Activated CD4-positive, alpha-beta T cell treated with anti-CD3 and anti-CD28 coated beads, Interleukin-2, amount 10 ng/mL, durations not matched to agents 24 days and 14 days (primary cell): ENCODE results near the gene OR6V1. TPM values are rescaled to one million over a fixed set of nuclear protein-coding genes. Genes with fewer than 3 reads are reported as not detected.

Experiments used
- DNase-seq: peaks from one replicate; pipeline ENCODE4 v3.0.0; 2022
- H3K27ac Mint-ChIP-seq: one replicate; pipeline ENCODE4 v1.8.0; 2022; ENCODE audit warnings: mild to moderate bottlenecking, mixed read lengths
- H3K27me3 Mint-ChIP-seq: one replicate; pipeline ENCODE4 v1.8.0; 2022; ENCODE audit warnings: mixed read lengths
- H3K36me3 Mint-ChIP-seq: one replicate; pipeline ENCODE4 v1.8.0; 2022; ENCODE audit warnings: low read depth, mild to moderate bottlenecking, mixed read lengths
- H3K4me1 Mint-ChIP-seq: one replicate; pipeline ENCODE4 v1.8.0; 2021; ENCODE audit warnings: mixed read lengths
- H3K4me3 Mint-ChIP-seq: one replicate; pipeline ENCODE4 v1.8.0; 2022; ENCODE audit warnings: mild to moderate bottlenecking, moderate library complexity, mixed read lengths
- H3K9me3 Mint-ChIP-seq: one replicate; pipeline ENCODE4 v1.8.0; 2021; ENCODE audit warnings: mixed read lengths
- intact Hi-C: fragments of 100-400 bp; cut with micrococcal nuclease; formaldehyde crosslinking; loops from one replicate; pipeline ENCODE4 v1.15.1; 2023
- total RNA-seq: library from RNA; stranded (reverse); gene quantifications from 2 replicates; pipeline ENCODE4 v1.2.3, GENCODE V29; 2022

OR6V1 gene
- total RNA-seq, 1 donor from 2014 or later, result not detected

DNA sequence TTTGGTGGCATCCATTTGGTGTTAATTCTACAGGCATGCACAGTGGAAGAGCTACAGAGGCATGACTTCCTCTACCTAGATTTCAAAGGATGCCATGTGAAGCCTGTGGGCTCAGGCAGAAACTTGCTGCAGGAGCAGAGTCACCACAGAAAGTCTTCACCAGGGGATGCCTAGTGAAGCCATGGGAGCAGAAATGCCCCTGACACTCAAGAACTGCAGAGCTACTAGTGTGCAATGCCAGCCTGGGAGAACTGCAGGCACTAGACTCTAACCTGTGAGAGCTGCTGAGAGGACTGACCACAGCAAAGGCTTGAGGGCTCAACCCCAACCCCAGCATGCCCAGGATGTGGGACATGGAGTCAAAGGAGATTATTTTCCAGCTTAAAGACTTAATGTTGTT is 29.1 kb upstream of the OR6V1 start:
- Mint-ChIP-seq H3K27me3 (peaks cover 12% of the 10 kb centered on the region), H3K4me1 (no peaks in the 10 kb centered on the region), H3K27ac (no peak overlapping the region), H3K9me3 (no peaks in the 10 kb centered on the region), H3K36me3 (no peaks in the 10 kb centered on the region), H3K4me3 (no peak overlapping the region)
- intact Hi-C loops, result no loop called here
- DNase-seq, result peak; percentile 52

DNA sequence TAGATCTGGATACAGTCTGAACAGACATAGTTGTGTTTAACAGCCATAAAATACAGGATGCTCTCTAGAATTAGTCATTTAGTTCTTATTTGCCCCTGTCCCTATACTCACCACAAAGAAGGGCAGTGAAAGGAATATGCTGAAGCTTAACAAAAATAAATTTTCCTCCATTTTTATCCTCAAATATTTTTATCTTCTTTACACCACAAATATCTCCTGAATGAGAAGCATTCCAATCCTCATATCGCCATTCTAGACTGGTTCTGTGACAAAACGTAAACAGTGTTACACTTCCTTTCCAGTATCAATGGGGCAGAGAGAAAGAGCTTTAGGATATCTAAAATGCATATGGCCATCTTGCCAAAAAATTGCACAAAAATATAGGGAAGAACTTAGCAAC is 26.8 kb upstream of the OR6V1 start:
- no peak overlapping the region for H3K4me3 Mint-ChIP-seq
- intact Hi-C loops, result no loop called here
- no peak overlapping the region for H3K27ac Mint-ChIP-seq
- no peak for DNase-seq
- no peaks in the 10 kb centered on the region for H3K36me3 Mint-ChIP-seq
- no peaks in the 10 kb centered on the region for H3K4me1 Mint-ChIP-seq
- no peaks in the 10 kb centered on the region for H3K9me3 Mint-ChIP-seq
- peaks cover 11% of the 10 kb centered on the region for H3K27me3 Mint-ChIP-seq

DNA sequence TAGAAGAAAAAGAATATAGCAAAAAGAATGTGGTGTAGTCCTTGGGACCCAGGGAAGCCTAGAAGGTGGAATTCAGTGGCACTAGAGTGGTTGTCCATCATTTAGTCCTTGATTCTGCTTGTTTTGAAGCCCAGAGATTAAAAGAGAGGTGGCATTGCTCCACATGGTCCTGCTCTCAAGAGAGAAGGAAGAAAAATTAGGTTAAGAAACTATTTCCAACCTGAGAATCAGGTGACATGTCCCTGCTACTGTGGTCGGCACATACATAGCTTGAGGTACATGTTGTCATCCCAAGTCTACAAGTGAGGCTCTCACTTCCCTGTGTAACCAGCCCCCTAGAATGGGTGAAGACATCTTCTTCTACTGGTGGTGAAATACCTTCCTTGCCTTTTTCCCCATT is 25.1 kb upstream of the OR6V1 start, which contains the start of gene OR9A2:
Gene OR9A2, minus strand, starts transcription at position 101 of the 400 bp plus-strand sequence. Its CDS starts 0 bp downstream, at position 101.
- no peaks in the 10 kb centered on the region for H3K36me3 Mint-ChIP-seq
- H3K27me3 Mint-ChIP-seq, result peaks cover 11% of the 10 kb centered on the region
- no peak for DNase-seq
- H3K27ac Mint-ChIP-seq, result no peak within 1 kb of the TSS
- H3K4me1 Mint-ChIP-seq, result no peaks in the 10 kb centered on the region
- no peak within 1 kb of the TSS for H3K4me3 Mint-ChIP-seq
- intact Hi-C loops, result no loop called here
- H3K9me3 Mint-ChIP-seq, result no peaks in the 10 kb centered on the region

DNA sequence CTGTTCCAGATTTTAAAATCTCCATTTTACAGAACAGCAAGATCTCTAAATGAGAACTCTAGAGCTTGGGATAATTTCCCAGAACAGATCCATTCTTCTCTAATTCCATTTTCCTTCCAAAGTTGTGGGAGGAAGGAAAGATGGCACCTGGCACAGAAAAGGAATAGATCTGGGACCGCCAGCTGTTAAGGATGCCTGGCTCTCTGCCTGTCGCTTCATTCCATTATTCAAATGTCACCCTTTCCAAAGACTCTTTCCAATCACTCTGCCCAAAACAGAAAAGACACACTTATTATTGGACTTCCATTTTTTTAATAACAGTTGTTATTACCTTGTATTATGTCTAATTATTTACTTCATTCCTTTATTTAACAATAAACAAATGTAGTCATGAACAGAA is 24.5 kb upstream of the OR6V1 start:
- DNase-seq, result no peak
- no peaks in the 10 kb centered on the region for H3K36me3 Mint-ChIP-seq
- H3K27ac Mint-ChIP-seq, result no peak overlapping the region
- no peaks in the 10 kb centered on the region for H3K4me1 Mint-ChIP-seq
- intact Hi-C loops, result no loop called here
- H3K27me3 Mint-ChIP-seq, result peaks cover 11% of the 10 kb centered on the region
- H3K9me3 Mint-ChIP-seq, result no peaks in the 10 kb centered on the region
- H3K4me3 Mint-ChIP-seq, result no peak overlapping the region

DNA sequence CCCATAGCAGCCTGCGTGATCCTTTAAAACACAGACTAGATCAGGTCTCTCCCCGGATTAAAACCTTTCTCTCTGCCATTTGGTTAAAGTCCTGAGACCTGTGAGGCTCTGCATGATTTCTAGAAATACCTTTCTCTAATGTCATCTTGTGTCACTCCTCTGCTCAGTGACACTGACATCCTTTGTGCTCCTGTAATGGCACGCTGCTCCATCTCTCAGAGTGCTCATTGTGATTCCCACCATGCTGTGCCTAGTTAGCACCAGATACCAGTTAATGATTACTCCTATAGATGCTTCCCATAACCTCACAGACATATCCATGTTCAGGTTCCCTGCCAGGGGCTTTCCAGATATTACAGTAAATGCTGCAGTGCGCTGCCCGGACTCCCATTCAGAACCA is 13.5 kb upstream of the OR6V1 start:
- no peaks in the 10 kb centered on the region for H3K36me3 Mint-ChIP-seq
- H3K4me1 Mint-ChIP-seq, result no peaks in the 10 kb centered on the region
- peaks cover 8% of the 10 kb centered on the region for H3K27me3 Mint-ChIP-seq
- no peak overlapping the region for H3K27ac Mint-ChIP-seq
- no peak for DNase-seq
- H3K4me3 Mint-ChIP-seq, result no peak overlapping the region
- intact Hi-C loops, result no loop called here
- H3K9me3 Mint-ChIP-seq, result peaks cover 10% of the 10 kb centered on the region

DNA sequence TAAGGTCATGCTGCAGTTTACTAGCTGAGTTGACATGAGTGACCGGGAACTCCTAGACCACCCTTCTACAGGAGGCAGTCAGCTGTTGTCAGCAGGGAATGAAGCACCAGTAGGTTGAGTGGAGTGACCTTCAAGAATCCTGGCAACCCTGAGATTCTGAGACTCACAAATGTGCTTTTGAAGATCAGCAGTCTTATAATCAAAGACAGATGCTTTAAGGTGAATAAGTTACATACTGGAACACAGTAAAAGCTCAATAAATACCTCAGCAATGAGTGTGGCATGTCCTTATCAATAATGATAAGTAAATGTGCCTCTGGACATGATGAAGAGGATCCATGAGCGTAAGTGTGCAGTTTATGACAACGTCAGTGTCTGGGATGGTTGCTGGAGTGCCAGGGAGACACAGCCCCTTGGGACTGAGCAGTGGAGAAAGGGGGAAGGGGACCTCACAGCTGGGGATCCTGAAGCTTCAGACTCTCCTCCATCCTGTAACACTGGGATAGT is 11.9 kb upstream of the OR6V1 start:
- H3K9me3 Mint-ChIP-seq, result no peaks in the 10 kb centered on the region
- no peaks in the 10 kb centered on the region for H3K4me1 Mint-ChIP-seq
- DNase-seq, result no peak
- no peak overlapping the region for H3K27ac Mint-ChIP-seq
- intact Hi-C loops, result no loop called here
- H3K4me3 Mint-ChIP-seq, result no peak overlapping the region
- no peaks in the 10 kb centered on the region for H3K36me3 Mint-ChIP-seq
- peaks cover 2% of the 10 kb centered on the region for H3K27me3 Mint-ChIP-seq

DNA sequence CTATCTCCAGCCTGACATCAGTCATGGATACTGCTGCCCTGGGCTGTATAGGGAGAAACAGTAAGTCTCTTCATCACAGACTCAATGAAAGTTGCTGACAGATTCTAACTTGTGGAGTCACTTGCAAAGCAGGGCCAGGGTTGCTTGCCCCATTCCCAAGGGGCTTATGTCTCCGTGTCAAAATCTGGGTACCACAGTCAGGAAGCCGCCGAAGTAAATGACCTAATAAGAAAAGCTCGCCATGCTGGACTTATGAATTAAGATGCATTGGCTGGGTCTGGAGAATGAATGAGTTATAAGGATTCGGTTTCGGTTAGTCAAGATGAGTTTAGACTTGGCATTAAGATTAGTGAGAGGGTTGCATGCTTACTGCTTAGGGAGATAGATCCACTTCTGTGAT is 10.8 kb upstream of the OR6V1 start:
- intact Hi-C loops, result no loop called here
- H3K4me1 Mint-ChIP-seq, result no peaks in the 10 kb centered on the region
- no peaks in the 10 kb centered on the region for H3K36me3 Mint-ChIP-seq
- H3K27ac Mint-ChIP-seq, result no peak overlapping the region
- peaks cover 2% of the 10 kb centered on the region for H3K27me3 Mint-ChIP-seq
- H3K9me3 Mint-ChIP-seq, result no peaks in the 10 kb centered on the region
- no peak for DNase-seq
- H3K4me3 Mint-ChIP-seq, result no peak overlapping the region

DNA sequence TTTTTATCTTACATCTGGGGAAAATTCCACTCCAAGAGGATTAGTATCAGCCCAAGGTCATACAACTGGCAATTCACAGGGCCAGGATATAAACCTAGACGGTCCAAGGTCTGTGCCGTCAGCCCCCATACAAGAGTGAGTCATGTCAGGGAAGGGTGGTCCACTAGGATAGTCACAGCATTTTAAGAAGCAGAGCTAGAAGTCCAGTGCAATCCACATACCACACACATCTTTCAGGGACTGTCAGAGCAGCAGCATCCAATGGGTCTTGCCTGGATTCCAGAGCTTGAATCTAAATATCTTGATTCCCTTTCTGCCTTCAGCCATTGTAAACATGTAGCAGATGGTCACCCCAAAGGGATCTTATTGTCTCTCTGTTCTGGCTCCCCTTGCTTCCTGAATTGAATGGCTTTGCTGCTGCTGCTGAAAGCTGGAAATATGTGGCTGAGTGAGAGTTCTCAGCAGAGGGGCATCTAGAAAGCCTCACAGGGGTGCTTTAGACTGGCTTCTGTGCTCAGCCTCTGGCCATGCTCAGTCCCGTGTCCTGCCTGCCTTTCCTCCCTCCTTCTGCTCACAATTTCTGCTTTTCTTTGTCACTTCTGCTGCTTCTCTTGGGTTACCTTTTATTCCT is 9.9 kb upstream of the OR6V1 start:
- H3K27ac Mint-ChIP-seq, result no peak overlapping the region
- H3K9me3 Mint-ChIP-seq, result no peaks in the 10 kb centered on the region
- no peak for DNase-seq
- intact Hi-C loops, result no loop called here
- H3K4me1 Mint-ChIP-seq, result no peaks in the 10 kb centered on the region
- H3K36me3 Mint-ChIP-seq, result no peaks in the 10 kb centered on the region
- H3K4me3 Mint-ChIP-seq, result no peak overlapping the region
- H3K27me3 Mint-ChIP-seq, result peaks cover 3% of the 10 kb centered on the region

DNA sequence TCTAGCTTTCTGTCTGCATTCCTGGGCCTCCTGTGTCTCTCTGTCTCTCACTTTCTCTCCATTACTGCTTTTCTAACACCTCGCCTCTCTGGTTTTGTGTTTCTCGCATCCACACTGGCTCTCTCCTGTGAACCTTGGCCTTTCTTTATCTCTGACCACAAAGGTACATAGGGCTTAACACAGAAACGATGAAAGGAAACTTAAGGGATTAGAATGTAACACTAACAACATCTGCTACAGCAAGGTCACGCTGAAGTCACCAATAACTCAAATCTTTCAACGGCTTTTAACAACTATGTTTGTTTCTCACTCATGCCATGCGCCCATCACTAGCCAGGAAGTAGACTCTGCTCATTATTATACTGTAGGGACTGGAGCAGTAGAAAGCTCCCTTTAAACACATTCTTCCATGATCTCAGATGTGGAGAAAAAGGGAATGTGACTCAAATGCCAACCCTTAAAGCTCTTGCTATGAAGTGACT is 9.3 kb upstream of the OR6V1 start:
- DNase-seq, result no peak
- intact Hi-C loops, result no loop called here
- no peaks in the 10 kb centered on the region for H3K36me3 Mint-ChIP-seq
- peaks cover 3% of the 10 kb centered on the region for H3K27me3 Mint-ChIP-seq
- no peaks in the 10 kb centered on the region for H3K4me1 Mint-ChIP-seq
- H3K9me3 Mint-ChIP-seq, result no peaks in the 10 kb centered on the region
- no peak overlapping the region for H3K27ac Mint-ChIP-seq
- no peak overlapping the region for H3K4me3 Mint-ChIP-seq

DNA sequence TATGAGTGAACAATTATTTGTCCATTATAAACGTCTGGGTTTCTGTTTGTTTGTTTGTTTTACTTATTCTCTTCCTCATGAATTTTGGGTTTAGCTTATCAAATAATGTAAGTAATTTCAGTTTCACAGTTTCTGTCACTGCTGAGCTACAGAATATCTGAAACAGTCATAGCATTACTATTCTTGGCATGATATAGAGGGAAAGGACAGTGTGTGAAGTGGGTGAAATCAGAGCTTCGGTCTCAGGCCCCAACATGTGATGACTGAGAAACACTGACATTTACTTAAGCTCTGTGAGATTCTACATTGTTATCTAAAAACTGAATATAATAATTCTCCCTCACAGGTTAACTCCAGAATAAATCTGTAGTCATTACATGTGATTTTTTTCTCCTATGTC is 8.8 kb upstream of the OR6V1 start:
- intact Hi-C loops, result no loop called here
- no peaks in the 10 kb centered on the region for H3K9me3 Mint-ChIP-seq
- no peaks in the 10 kb centered on the region for H3K4me1 Mint-ChIP-seq
- H3K27me3 Mint-ChIP-seq, result peaks cover 3% of the 10 kb centered on the region
- H3K27ac Mint-ChIP-seq, result no peak overlapping the region
- no peak for DNase-seq
- no peak overlapping the region for H3K4me3 Mint-ChIP-seq
- H3K36me3 Mint-ChIP-seq, result no peaks in the 10 kb centered on the region

DNA sequence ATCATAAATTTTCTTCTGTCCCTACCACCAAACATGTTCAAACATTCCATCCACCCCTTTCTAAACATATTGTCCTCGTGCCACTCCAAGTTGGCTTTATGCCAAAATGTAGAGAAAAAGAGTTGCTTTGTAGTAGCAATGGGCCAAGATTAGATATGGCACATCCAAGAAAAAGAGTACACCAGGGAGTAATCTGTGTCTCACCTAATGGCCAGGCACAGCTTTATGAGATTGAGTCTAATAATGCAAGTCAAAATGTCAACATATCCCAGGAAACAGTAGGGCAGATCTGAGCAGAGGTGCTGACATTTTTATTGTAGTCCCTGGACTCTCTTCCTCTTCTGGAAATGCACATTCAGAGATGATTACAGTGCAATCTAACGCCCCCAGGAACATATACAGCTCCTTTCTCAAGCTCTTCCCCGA is 5.7 kb upstream of the OR6V1 start:
- no peak overlapping the region for H3K4me3 Mint-ChIP-seq
- DNase-seq, result no peak
- H3K27me3 Mint-ChIP-seq, result peaks cover 3% of the 10 kb centered on the region

DNA sequence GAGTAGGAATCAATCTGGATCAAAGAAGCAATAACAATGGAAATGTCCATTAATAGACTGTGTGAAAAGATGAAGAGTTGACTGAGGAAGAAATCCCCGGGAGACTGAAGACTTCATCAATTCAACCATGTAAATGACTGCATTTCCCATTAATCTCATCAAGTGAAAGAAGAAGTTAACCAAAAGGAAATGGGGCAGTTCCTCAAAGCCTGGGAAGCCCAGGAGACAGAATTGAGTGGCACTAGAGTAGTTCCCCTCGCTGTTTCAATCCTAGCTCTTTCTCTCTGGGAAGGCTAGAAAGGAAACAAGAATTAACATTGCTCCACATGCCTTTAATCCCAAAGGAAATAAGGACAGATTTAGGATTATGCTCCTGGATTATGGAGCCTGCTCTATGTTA is 4.8 kb upstream of the OR6V1 start:
- H3K36me3 Mint-ChIP-seq, result no peaks in the 10 kb centered on the region
- no peak overlapping the region for H3K4me3 Mint-ChIP-seq
- H3K9me3 Mint-ChIP-seq, result no peaks in the 10 kb centered on the region
- H3K27ac Mint-ChIP-seq, result no peak overlapping the region
- intact Hi-C loops, result no loop called here
- H3K4me1 Mint-ChIP-seq, result peaks cover 2% of the 10 kb centered on the region
- DNase-seq, result no peak
- peaks cover 6% of the 10 kb centered on the region for H3K27me3 Mint-ChIP-seq

More for the DNA sequence above, 5.7 kb upstream of the OR6V1 start:
- peaks cover 2% of the 10 kb centered on the region for H3K4me1 Mint-ChIP-seq
- no peaks in the 10 kb centered on the region for H3K36me3 Mint-ChIP-seq
- H3K9me3 Mint-ChIP-seq, result no peaks in the 10 kb centered on the region
- intact Hi-C loops, result no loop called here
- H3K27ac Mint-ChIP-seq, result no peak overlapping the region

DNA sequence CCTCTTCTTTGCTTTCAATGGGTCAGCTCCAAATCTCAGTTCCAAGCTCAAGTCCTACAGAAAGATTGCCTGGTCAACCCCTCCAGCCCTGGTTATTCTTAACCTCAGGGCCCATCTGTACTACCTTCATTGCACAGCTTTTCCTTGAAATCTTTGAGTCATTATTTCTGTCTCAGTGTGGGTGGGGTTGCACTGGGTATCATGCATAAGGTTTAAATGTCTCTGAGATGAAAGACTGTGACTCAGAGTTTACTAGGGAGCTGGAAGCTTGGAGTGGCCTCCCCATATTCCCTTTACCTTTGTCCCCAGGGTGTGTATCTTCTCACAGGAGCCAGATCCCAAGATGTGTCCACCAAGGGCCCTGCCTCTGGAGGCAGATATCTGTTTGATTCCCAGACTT is 3.3 kb upstream of the OR6V1 start:
- no peak overlapping the region for H3K4me3 Mint-ChIP-seq
- H3K36me3 Mint-ChIP-seq, result no peaks in the 10 kb centered on the region
- intact Hi-C loops, result no loop called here
- no peak overlapping the region for H3K27ac Mint-ChIP-seq
- DNase-seq, result no peak
- peaks cover 2% of the 10 kb centered on the region for H3K4me1 Mint-ChIP-seq
- peaks cover 8% of the 10 kb centered on the region for H3K27me3 Mint-ChIP-seq
- H3K9me3 Mint-ChIP-seq, result no peaks in the 10 kb centered on the region

DNA sequence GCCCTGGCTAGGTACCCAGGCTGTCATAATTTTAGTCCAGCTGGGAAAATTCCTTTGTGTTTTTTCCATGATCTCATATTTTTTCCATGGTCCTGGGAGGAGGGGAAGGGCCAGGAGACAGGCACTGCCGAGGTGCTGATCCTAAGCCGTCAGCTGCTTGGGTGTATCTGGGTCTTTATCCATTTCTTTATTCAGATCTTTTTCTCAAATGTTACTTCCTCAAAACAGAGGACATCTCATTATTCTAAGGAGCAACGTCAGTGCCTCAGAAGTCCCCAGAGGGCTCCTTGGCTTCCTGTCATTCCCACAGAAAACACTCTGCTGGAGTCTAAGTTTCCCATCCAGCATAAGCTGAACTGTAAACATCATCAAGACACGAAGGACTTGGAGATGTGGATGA is 2.8 kb upstream of the OR6V1 start:
- Mint-ChIP-seq H3K9me3 (no peaks in the 10 kb centered on the region), H3K4me3 (no peak overlapping the region), H3K27ac (no peak overlapping the region), H3K4me1 (peaks cover 2% of the 10 kb centered on the region), H3K36me3 (no peaks in the 10 kb centered on the region), H3K27me3 (peaks cover 8% of the 10 kb centered on the region)
- no peak for DNase-seq
- intact Hi-C loops, result no loop called here

DNA sequence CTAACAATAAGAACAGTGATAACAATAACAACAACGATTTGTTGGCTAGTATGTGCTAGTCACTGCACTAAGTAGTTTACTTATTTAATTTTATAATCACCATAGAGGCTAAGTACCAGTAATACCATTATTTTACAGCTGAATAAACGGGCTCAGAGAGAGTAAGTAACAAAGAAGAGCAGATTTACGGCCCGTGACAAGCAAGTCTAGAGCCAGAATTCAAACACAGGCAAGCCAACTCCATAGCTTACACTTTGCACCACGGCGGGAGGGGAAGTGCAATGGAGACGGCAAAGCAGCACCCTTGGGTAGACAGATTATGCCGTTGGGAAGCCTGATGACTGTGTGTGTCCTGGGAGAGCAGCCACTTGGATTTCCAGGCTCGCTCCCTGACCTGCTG is 1.2 kb upstream of the OR6V1 start:
- Mint-ChIP-seq H3K27me3 (peaks cover 8% of the 10 kb centered on the region), H3K36me3 (no peaks in the 10 kb centered on the region), H3K9me3 (peaks cover 4% of the 10 kb centered on the region), H3K4me1 (peaks cover 2% of the 10 kb centered on the region), H3K4me3 (no peak overlapping the region), H3K27ac (no peak overlapping the region)
- intact Hi-C loops, result no loop called here
- DNase-seq, result no peak
